Neural progenitor cell (in vitro differentiated cells): ENCODE data around the gene ZNF800. TPM values are rescaled to one million over a fixed set of nuclear protein-coding genes. Genes with fewer than 3 reads are reported as not detected.

ENCODE experiments used
- DNase-seq: peaks from one replicate; pipeline ENCODE4 v3.0.0-alpha.2; 2016; ENCODE audit warnings: low spot score
- H2AFZ ChIP-seq: fragments of 200-600 bp; sonication (generic); replicated peaks from 2 replicates; pipeline ENCODE4 v1.6.1; 2016; ENCODE audit warnings: antibody characterized with exemption
- H3F3A ChIP-seq: fragments of 200-600 bp; sonication (generic); 2 replicates; pipeline ENCODE4 v1.6.1; 2016; ENCODE audit warnings: antibody characterized with exemption, low read depth
- H3K27ac ChIP-seq: fragments of 200-600 bp; sonication (generic); 2 replicates; pipeline ENCODE4 v1.5.1; 2016; ENCODE audit warnings: mild to moderate bottlenecking
- H3K27me3 ChIP-seq: fragments of 200-600 bp; sonication (generic); 2 replicates; pipeline ENCODE4 v1.6.1; 2016; ENCODE audit warnings: mild to moderate bottlenecking, moderate library complexity
- H3K36me3 ChIP-seq: fragments of 200-600 bp; sonication (generic); 2 replicates; pipeline ENCODE4 v1.5.1; 2016
- H3K4me1 ChIP-seq: fragments of 200-600 bp; sonication (generic); 2 replicates; pipeline ENCODE4 v1.6.1; 2016; ENCODE audit warnings: mixed run types
- H3K4me2 ChIP-seq: fragments of 200-600 bp; sonication (generic); 2 replicates; pipeline ENCODE4 v1.6.1; 2016
- H3K4me3 ChIP-seq: fragments of 200-600 bp; sonication (generic); 2 replicates; pipeline ENCODE4 v1.5.1; 2016
- H3K79me2 ChIP-seq: fragments of 200-600 bp; sonication (generic); 2 replicates; pipeline ENCODE4 v1.6.1; 2016; ENCODE audit warnings: low read depth
- H3K9ac ChIP-seq: fragments of 200-600 bp; sonication (generic); 2 replicates; pipeline ENCODE4 v1.6.1; 2016
- H3K9me3 ChIP-seq: fragments of 200-600 bp; sonication (generic); 2 replicates; pipeline ENCODE4 v1.5.1; 2016; ENCODE audit warnings: low read depth
- H4K20me1 ChIP-seq: fragments of 200-600 bp; sonication (generic); 2 replicates; pipeline ENCODE4 v1.6.1; 2016; ENCODE audit warnings: low read depth
- H3K27ac Mint-ChIP-seq: 3 replicates; pipeline ENCODE4 v1.8.0; 2021; ENCODE audit warnings: mixed read lengths
- H3K27me3 Mint-ChIP-seq: 2 replicates; pipeline ENCODE4 v1.8.0; 2022; ENCODE audit warnings: low read depth, mild to moderate bottlenecking, inconsistent platforms, moderate library complexity, mixed read lengths; ENCODE audit not compliant: insufficient read depth
- H3K36me3 Mint-ChIP-seq: 3 replicates; pipeline ENCODE4 v1.8.0; 2021; ENCODE audit warnings: mixed read lengths
- H3K4me1 Mint-ChIP-seq: 3 replicates; pipeline ENCODE4 v1.8.0; 2021; ENCODE audit warnings: mixed read lengths
- H3K4me3 Mint-ChIP-seq: 3 replicates; pipeline ENCODE4 v1.8.0; 2021; ENCODE audit warnings: mild to moderate bottlenecking, moderate library complexity, mixed read lengths
- H3K9me3 Mint-ChIP-seq: 3 replicates; pipeline ENCODE4 v1.8.0; 2020; ENCODE audit warnings: mixed read lengths
- EZH2 ChIP-seq: fragments of 200-600 bp; sonication (generic); IDR thresholded peaks from 2 replicates; pipeline ENCODE4 v1.6.1; 2017; ENCODE audit warnings: antibody characterized with exemption, mild to moderate bottlenecking, moderate library complexity
- EZH2phosphoT487 ChIP-seq: fragments of 200-600 bp; sonication (generic); IDR thresholded peaks from 2 replicates; pipeline ENCODE4 v1.6.1; 2017; ENCODE audit warnings: antibody characterized with exemption
- total RNA-seq: library from RNA; depleted of rRNA; stranded (reverse); fragments of >200 nt; gene quantifications from 2 replicates; pipeline ENCODE4 v1.2.3, GENCODE V29; 2015; ENCODE audit warnings: low replicate concordance
- TF ChIP-seq, protein P1 (sequence below): fragments of 200-600 bp; sonication (generic); IDR thresholded peaks from 2 replicates; pipeline ENCODE4 v1.5.1; 2017; ENCODE audit warnings: antibody characterized with exemption, mild to moderate bottlenecking

Gene ZNF800
- total RNA-seq, 1 donor from 2014 or later = 26.0 TPM

DNA sequence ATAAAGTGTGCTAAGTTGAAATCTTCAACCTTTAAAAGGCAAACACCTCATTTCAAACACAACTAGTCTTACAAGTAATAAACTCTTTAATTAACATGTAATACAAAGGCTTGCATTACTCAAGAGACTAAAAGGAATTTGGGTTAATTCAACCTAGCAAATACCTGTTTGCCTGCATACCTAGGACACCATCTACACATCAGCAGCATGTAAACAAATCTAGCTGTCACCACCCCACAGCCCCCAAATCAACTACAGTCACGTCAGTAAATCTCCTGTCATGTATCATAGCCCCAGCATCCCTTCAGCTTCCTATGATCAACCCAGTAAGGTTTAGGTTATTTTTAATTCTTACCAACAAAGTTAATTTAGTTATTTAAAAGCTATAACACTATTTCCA, 33.5 kb downstream of the ZNF800 start:
- Mint-ChIP-seq H3K27me3 (no peaks in the 10 kb centered on the region), H3K27ac (no peak overlapping the region), H3K9me3 (no peaks in the 10 kb centered on the region), H3K4me1 (no peaks in the 10 kb centered on the region), H3K36me3 (no peaks in the 10 kb centered on the region), H3K4me3 (no peak overlapping the region)
- Histone ChIP-seq H3K36me3 (no peaks in the 10 kb centered on the region), H4K20me1 (no peaks in the 10 kb centered on the region), H3K27ac (no peak overlapping the region), H3F3A (no peaks in the 10 kb centered on the region), H3K9me3 (no peaks in the 10 kb centered on the region), H3K27me3 (no peaks in the 10 kb centered on the region), H3K4me1 (no peaks in the 10 kb centered on the region), H3K4me2 (no peak overlapping the region), H3K9ac (no peak overlapping the region), H3K4me3 (no peak overlapping the region), H2AFZ (no peak overlapping the region), H3K79me2 (no peaks in the 10 kb centered on the region)
- DNase-seq = no peak
- TF ChIP-seq EZH2phosphoT487 (no peak), EZH2 (no peak)
- TF ChIP-seq, protein P1, sequence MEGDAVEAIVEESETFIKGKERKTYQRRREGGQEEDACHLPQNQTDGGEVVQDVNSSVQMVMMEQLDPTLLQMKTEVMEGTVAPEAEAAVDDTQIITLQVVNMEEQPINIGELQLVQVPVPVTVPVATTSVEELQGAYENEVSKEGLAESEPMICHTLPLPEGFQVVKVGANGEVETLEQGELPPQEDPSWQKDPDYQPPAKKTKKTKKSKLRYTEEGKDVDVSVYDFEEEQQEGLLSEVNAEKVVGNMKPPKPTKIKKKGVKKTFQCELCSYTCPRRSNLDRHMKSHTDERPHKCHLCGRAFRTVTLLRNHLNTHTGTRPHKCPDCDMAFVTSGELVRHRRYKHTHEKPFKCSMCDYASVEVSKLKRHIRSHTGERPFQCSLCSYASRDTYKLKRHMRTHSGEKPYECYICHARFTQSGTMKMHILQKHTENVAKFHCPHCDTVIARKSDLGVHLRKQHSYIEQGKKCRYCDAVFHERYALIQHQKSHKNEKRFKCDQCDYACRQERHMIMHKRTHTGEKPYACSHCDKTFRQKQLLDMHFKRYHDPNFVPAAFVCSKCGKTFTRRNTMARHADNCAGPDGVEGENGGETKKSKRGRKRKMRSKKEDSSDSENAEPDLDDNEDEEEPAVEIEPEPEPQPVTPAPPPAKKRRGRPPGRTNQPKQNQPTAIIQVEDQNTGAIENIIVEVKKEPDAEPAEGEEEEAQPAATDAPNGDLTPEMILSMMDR = no peak

DNA sequence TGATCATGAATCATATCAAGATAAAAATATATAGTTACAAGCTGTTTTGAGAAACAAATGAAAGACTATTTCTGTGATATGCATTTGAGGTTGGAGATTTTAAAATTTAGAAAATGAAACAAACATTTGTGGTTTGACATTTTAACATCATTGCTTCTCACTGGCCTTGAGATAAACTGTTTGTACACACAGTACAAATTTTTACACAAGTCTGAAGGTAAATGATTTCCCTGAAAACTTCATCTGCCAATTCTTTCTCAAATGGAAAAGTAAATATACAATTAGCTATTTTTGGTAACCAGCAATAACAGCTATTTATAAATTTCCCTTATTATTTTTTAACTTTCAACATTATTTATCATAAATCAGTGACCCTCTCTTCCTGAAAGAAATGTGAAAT, 38.6 kb downstream of the ZNF800 start:
- Histone ChIP-seq H3K27ac (no peak overlapping the region), H3K4me3 (no peak overlapping the region), H3K4me2 (no peak overlapping the region), H2AFZ (no peak overlapping the region), H3K9me3 (no peaks in the 10 kb centered on the region), H3K36me3 (no peaks in the 10 kb centered on the region), H3K79me2 (no peaks in the 10 kb centered on the region), H4K20me1 (no peaks in the 10 kb centered on the region), H3K27me3 (peaks cover 17% of the 10 kb centered on the region), H3F3A (peaks cover 4% of the 10 kb centered on the region), H3K4me1 (no peaks in the 10 kb centered on the region), H3K9ac (no peak overlapping the region)
- no peaks in the 10 kb centered on the region for H3K4me1 Mint-ChIP-seq
- no peak for DNase-seq
- H3K27me3 Mint-ChIP-seq = peaks cover 2% of the 10 kb centered on the region
- no peak overlapping the region for H3K27ac Mint-ChIP-seq
- no peaks in the 10 kb centered on the region for H3K36me3 Mint-ChIP-seq
- no peak overlapping the region for H3K4me3 Mint-ChIP-seq
- no peaks in the 10 kb centered on the region for H3K9me3 Mint-ChIP-seq
- no peak for TF ChIP-seq EZH2
- no peak for TF ChIP-seq EZH2phosphoT487
- TF ChIP-seq, protein P1 = no peak

DNA sequence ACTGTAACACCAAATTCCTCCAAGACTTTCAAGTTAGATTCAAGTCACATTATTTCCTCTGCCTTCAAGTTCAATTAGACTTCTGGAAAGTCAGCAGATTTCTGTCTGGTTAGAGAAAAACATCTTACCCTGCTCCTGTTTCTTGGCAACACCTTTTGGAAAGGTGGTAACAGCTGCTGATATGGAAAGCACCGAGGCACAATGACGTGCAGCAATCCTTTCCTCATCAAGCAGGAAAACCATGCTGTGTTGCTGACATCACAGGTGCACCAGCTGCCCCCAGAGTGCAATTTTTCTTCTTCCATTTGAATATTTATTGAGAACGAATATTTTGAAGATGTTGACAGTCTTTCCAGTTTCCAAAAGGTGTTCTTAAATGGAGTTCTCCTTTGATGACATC, 41.9 kb downstream of the ZNF800 start:
- no peak for TF ChIP-seq EZH2phosphoT487
- TF ChIP-seq, protein P1 = no peak
- TF ChIP-seq EZH2 = no peak
- Histone ChIP-seq H3F3A (peaks cover 4% of the 10 kb centered on the region), H3K9ac (no peak overlapping the region), H3K4me1 (peaks cover 3% of the 10 kb centered on the region), H3K79me2 (no peaks in the 10 kb centered on the region), H4K20me1 (peaks cover 7% of the 10 kb centered on the region), H2AFZ (no peak overlapping the region), H3K4me2 (no peak overlapping the region), H3K36me3 (no peaks in the 10 kb centered on the region), H3K27me3 (peaks cover 49% of the 10 kb centered on the region), H3K4me3 (no peak overlapping the region), H3K27ac (no peak overlapping the region), H3K9me3 (no peaks in the 10 kb centered on the region)
- H3K9me3 Mint-ChIP-seq = peaks cover 2% of the 10 kb centered on the region
- H3K4me1 Mint-ChIP-seq = peaks cover 2% of the 10 kb centered on the region
- no peak overlapping the region for H3K27ac Mint-ChIP-seq
- H3K4me3 Mint-ChIP-seq = no peak overlapping the region
- H3K36me3 Mint-ChIP-seq = peaks cover 3% of the 10 kb centered on the region
- no peak for DNase-seq
- H3K27me3 Mint-ChIP-seq = peaks cover 2% of the 10 kb centered on the region
